K562 (cell line): ENCODE results near the gene TJP3. TPM values are rescaled to one million over a fixed set of nuclear protein-coding genes. Genes with fewer than 3 reads are reported as not detected.
A peak's percentile ranks its signal among the peaks of the same experiment; 100 is the strongest.

Source experiments
- ATAC-seq: fragments of 200-7000 bp; cut with Tn5 transposase; 3 replicates; pipeline ENCODE4 v1.9.1; 2020; ENCODE audit warnings: moderate library complexity
- BruUV-seq: library from RNA; stranded (reverse); fragments of 400-500 nt; replicated peaks from 2 replicates; lab custom pipeline; 2021; lab: Mats Ljungman, UMichigan
- CTCF ChIA-PET: fragments of 300-600 bp; formaldehyde crosslinking; extraction: SDS; loops from one replicate; lab custom pipeline; 2021; ENCODE audit warnings: low intra/inter-chr PET ratio; lab: Yijun Ruan, JAX
- POLR2A ChIA-PET: fragments of 300-600, 350-650 bp; sonication (Branson Sonifier 250); formaldehyde crosslinking; extraction: SDS; loops from one replicate; lab custom pipeline; 2021; ENCODE audit warnings: antibody characterized with exemption, inconsistent platforms; lab: Yijun Ruan, JAX
- DNase-seq, 4 experiments: peaks; one replicate each; pipeline versions ENCODE4 v3.0.0 to v3.0.0-alpha.2; 2011 to 2018; ENCODE audit warnings: low spot score in 3 of 4, mixed read lengths in 3 of 4; ENCODE audit errors: extremely low read depth in 1 of 4
- FAIRE-seq: peaks from 2 replicates; lab custom pipeline; 2011; peaks lifted over from hg19 to GRCh38; lab: Jason Lieb, UNC
- H2AFZ ChIP-seq: 2 replicates; pipeline ENCODE4 v1.6.0; 2011; ENCODE audit warnings: low read depth, low read length, control low read depth, inconsistent platforms
- H3K27ac ChIP-seq: fragments of 200-600 bp; 3 replicates; pipeline ENCODE4 v1.8.0; 2011; ENCODE audit warnings: low read depth, mild to moderate bottlenecking, control low read depth, inconsistent platforms, low read length, moderate library complexity, mixed read lengths; ENCODE audit errors: extremely low read depth
- H3K27me3 ChIP-seq, 2 experiments: fragments of 300-600 bp in 1 of 2; 2 replicates in 1 of 2; 3 replicates in 1 of 2; pipeline versions ENCODE4 v1.6.0 to v1.8.0; 2011; ENCODE audit warnings: inconsistent platforms in 2 of 2, low read length in 2 of 2, mild to moderate bottlenecking in 1 of 2, mixed read lengths in 1 of 2, moderate library complexity in 1 of 2; ENCODE audit not compliant: control insufficient read depth in 2 of 2, insufficient read depth in 2 of 2
- H3K36me3 ChIP-seq: fragments of 300-600 bp; 3 replicates; pipeline ENCODE4 v1.8.0; 2011; ENCODE audit warnings: mild to moderate bottlenecking, low read length, inconsistent platforms; ENCODE audit not compliant: control insufficient read depth, insufficient read depth
- H3K4me1 ChIP-seq, 2 experiments: fragments of 200-600 bp in 1 of 2; replicated peaks in 1 of 2; 2 replicates in 1 of 2; 3 replicates in 1 of 2; pipeline versions ENCODE4 v1.5.1 to v1.8.0; 2011; ENCODE audit warnings: inconsistent platforms in 2 of 2, low read length in 2 of 2, mild to moderate bottlenecking in 1 of 2, mixed read lengths in 1 of 2, moderate library complexity in 1 of 2; ENCODE audit not compliant: control insufficient read depth in 2 of 2, insufficient read depth in 2 of 2
- H3K4me2 ChIP-seq: 2 replicates; pipeline ENCODE4 v1.6.1; 2011; ENCODE audit warnings: low read length, control low read depth, inconsistent platforms, mixed read lengths; ENCODE audit not compliant: insufficient read depth
- H3K4me3 ChIP-seq: fragments of 200-600 bp; sonication (generic), shearing (Covaris generic); 2 replicates; pipeline ENCODE4 v1.5.1; 2016; ENCODE audit warnings: control low read depth, inconsistent platforms
- H3K79me2 ChIP-seq: fragments of 200-600 bp; 3 replicates; pipeline ENCODE4 v1.8.0; 2011; ENCODE audit warnings: low read length, inconsistent platforms; ENCODE audit not compliant: control insufficient read depth, insufficient read depth
- H3K9ac ChIP-seq, 2 experiments: 2 replicates each; pipeline versions ENCODE4 v1.6.0 to v1.6.1; 2011; ENCODE audit warnings: low read depth in 2 of 2, low read length in 2 of 2, control low read depth in 1 of 2, inconsistent platforms in 1 of 2, mild to moderate bottlenecking in 1 of 2, mixed read lengths in 1 of 2; ENCODE audit not compliant: insufficient read depth in 1 of 2
- H3K9me1 ChIP-seq: one replicate; pipeline ENCODE4 v1.6.0; 2011; ENCODE audit warnings: inconsistent platforms, mild to moderate bottlenecking, low read length, moderate library complexity; ENCODE audit not compliant: control insufficient read depth, insufficient read depth
- H3K9me3 ChIP-seq: replicated peaks from 2 replicates; pipeline ENCODE4 v1.5.1; 2011; ENCODE audit warnings: low read depth, low read length, inconsistent platforms; ENCODE audit not compliant: control insufficient read depth, insufficient read depth
- H4K20me1 ChIP-seq: replicated peaks from 2 replicates; pipeline ENCODE4 v1.6.1; 2011; ENCODE audit warnings: low read length, inconsistent platforms, mixed read lengths; ENCODE audit not compliant: control insufficient read depth, insufficient read depth
- ARID1B ChIP-seq: fragments of 450-650 bp; IDR thresholded peaks from 2 replicates; pipeline ENCODE4 v1.6.1; 2016; ENCODE audit warnings: antibody characterized with exemption, mild to moderate bottlenecking, inconsistent platforms
- ASH1L ChIP-seq: fragments of 450-650 bp; IDR thresholded peaks from 2 replicates; pipeline ENCODE4 v1.6.1; 2018; ENCODE audit warnings: borderline replicate concordance, mild to moderate bottlenecking, low read depth; ENCODE audit not compliant: partially characterized antibody
- EP300 ChIP-seq: IDR thresholded peaks from 2 replicates; pipeline ENCODE4 v1.6.1; 2012; ENCODE audit warnings: low read length, improper control_type of control experiment
- GABPB1 ChIP-seq: sonication (generic); formaldehyde crosslinking; IDR thresholded peaks from 2 replicates; pipeline ENCODE4 v1.8.0; 2022; ENCODE audit warnings: mild to moderate bottlenecking, missing genetic modification reagents
- HDAC8 ChIP-seq: fragments of 450-650 bp; IDR thresholded peaks from 2 replicates; pipeline ENCODE4 v1.6.1; 2016; ENCODE audit warnings: mild to moderate bottlenecking, missing genetic modification characterization, moderate library complexity, missing compliant biosample characterization
- LCOR ChIP-seq: sonication (generic); formaldehyde crosslinking; IDR thresholded peaks from 2 replicates; pipeline ENCODE4 v1.8.0; 2022; ENCODE audit warnings: mild to moderate bottlenecking, missing genetic modification reagents
- NR2C1 ChIP-seq, 2 experiments: fragments of 450-650 bp; IDR thresholded peaks; 2 replicates each; pipeline ENCODE4 v1.6.1; 2017; ENCODE audit warnings: mild to moderate bottlenecking in 2 of 2, antibody characterized with exemption in 1 of 2, inconsistent platforms in 1 of 2, missing compliant biosample characterization in 1 of 2, missing genetic modification characterization in 1 of 2
- POU5F1 ChIP-seq: fragments of 150-350 bp; IDR thresholded peaks from 2 replicates; pipeline ENCODE4 v1.6.1; 2014; ENCODE audit warnings: borderline replicate concordance, low read length, low read depth, mild to moderate bottlenecking; ENCODE audit not compliant: partially characterized antibody
- WHSC1 ChIP-seq: IDR thresholded peaks from one replicate; pipeline ENCODE4 v1.6.1; 2012; ENCODE audit warnings: low read length, control low read depth, inconsistent platforms
- YY1 ChIP-seq, 3 experiments: IDR thresholded peaks; 2 replicates each; pipeline ENCODE4 v1.6.1; 2011; ENCODE audit warnings: low read length in 2 of 3, mild to moderate bottlenecking in 2 of 3, moderate library complexity in 2 of 3, borderline replicate concordance in 1 of 3, control low read depth in 1 of 3, low read depth in 1 of 3; ENCODE audit not compliant: insufficient read depth in 3 of 3, insufficient replicate concordance in 2 of 3, control insufficient read depth in 1 of 3, insufficient read length in 1 of 3; ENCODE audit errors: extremely low read depth in 1 of 3
- ZNF395 ChIP-seq: fragments of 200-800 bp; sonication (Bioruptor generic); IDR thresholded peaks from 2 replicates; pipeline ENCODE4 v1.6.1; 2017; ENCODE audit warnings: missing genetic modification characterization, missing compliant biosample characterization
- WGBS: fragments of 100-300 bp; shearing (Covaris generic); methylation state at CpG from one replicate; pipeline ENCODE4 v1.1.6; 2016; ENCODE audit warnings: low coverage, mixed read lengths; ENCODE audit not compliant: insufficient coverage; ENCODE audit errors: missing lambda C conversion rate; 5-methylcytosine and 5-hydroxymethylcytosine counted together
- in situ Hi-C: fragments of 300-500 bp; cut with MboI; formaldehyde crosslinking; loops from 4 replicates; pipeline ENCODE4 v1.15.0; 2018; ENCODE audit warnings: inconsistent platforms, mixed read lengths
- intact Hi-C: fragments of 100-400 bp; cut with micrococcal nuclease; formaldehyde crosslinking; loops from 2 replicates; pipeline ENCODE4 v1.14.2; 2022
- polyA plus RNA-seq, 8 experiments: library from polyadenylated mRNA; depleted of rRNA in 4 of 8; stranded (reverse) in 5 of 8; unstranded in 3 of 8; fragments of >200 nt; fragmentation: Nextera tagmentation in 2 of 8; fragmentation: Illumina TruSeq in 1 of 8; extraction: Ambion mirVana in 2 of 8; extraction: Trizol in 1 of 8; gene quantifications; 2 replicates each; pipeline versions ENCODE4 v1.2.1 to v1.2.3, GENCODE V29; 2011 to 2014; ENCODE audit warnings: inconsistent platforms in 1 of 8, missing spikeins in 1 of 8
- total RNA-seq, 7 experiments: library from RNA; depleted of rRNA in 6 of 7; stranded (reverse); fragments of >200 nt in 6 of 7; fragmentation: Illumina TruSeq in 2 of 7; extraction: Trizol in 2 of 7; gene quantifications; 2 replicates each; pipeline versions ENCODE4 v1.2.1 to v1.2.3, GENCODE V29; 2011 to 2021; ENCODE audit warnings: low replicate concordance in 1 of 7
- TF ChIP-seq, protein P1 (sequence below): fragments of 250-450 bp; sonication (Bioruptor Pico); IDR thresholded peaks from 2 replicates; pipeline ENCODE4 v1.5.0; 2020; ENCODE audit warnings: mild to moderate bottlenecking, borderline replicate concordance
- TF ChIP-seq, protein P2 (sequence below): sonication (generic); formaldehyde crosslinking; IDR thresholded peaks from 2 replicates; pipeline ENCODE4 v1.8.0; 2022; ENCODE audit warnings: missing genetic modification reagents, mild to moderate bottlenecking, moderate library complexity, borderline replicate concordance

The TJP3 gene
- total and polyA plus RNA-seq, 9 of the 15 experiments (the other 6 are each of a cell fraction or from before 2014, with no cell fraction given): 0.11 to 2.4 (median 0.57) TPM; not detected in 1

DNA sequence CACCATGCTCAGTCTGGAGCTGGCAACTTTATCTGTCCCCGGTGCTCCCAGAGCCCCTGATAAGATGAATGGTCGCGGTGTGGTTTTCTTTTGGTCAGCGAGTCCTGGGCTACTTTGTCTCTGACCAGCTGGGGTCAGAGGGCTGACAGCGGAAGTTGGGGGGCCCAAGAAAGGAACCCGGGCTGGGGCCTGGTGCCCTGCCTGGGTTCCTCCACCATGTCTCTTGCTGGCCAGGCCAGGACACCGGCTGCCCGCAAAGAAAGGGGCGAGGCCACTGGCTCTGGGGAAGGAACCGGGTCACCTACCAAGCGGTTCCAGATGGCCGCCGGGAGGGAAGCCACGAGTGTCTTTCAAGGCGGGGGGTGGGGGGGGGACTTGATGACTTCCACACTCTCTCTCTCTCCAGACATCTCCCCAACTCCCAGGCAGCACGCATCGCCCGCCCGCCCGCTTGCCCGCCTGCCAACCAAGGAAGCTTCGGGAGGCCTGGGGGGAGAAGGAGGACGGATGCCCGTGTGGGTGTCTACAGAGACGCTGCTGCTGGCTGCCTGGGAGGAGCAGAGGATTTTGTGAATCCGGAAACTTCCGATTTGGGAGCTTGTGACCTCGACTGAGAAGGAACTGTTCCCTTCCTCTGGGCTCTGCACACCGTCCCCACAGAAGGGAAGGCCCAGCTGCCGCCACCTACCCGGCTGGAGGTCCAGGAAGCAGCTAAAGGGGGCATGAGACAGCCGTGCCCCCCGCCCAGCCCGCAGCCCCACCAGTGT lies 9.0 kb upstream of the TJP3 start:
- H3K9me1 ChIP-seq: peaks cover 7% of the 10 kb centered on the region
- ChIA-PET POLR2A (interaction anchor here (0.6 to 1.3 kb wide), 3 partner anchors 12 to 153 kb away, joined by 3 read pairs; no protein-coding TSS in a partner anchor), CTCF (interaction anchor here (1.4 kb wide), 1 partner anchor 34 kb away, joined by 5 read pairs; no protein-coding TSS in a partner anchor)
- peaks cover 19% of the 10 kb centered on the region for H4K20me1 ChIP-seq
- intact Hi-C loops (no loop called here), in situ Hi-C loops (no loop called here)
- BruUV-seq: no TSS peak
- H3K4me1 ChIP-seq: peaks cover 13 to 61% of the 10 kb centered on the region in 2 experiments
- H3K79me2 ChIP-seq: peaks cover 51% of the 10 kb centered on the region
- no peak overlapping the region; the same call in 1 of the 2 replicates for H2AFZ ChIP-seq
- FAIRE-seq: peak; percentile 77
- H3K27ac ChIP-seq: peak overlapping the region; percentile 81
- peak overlapping the region; percentile 69 to 91 for H3K9ac ChIP-seq
- peak; percentile 62 to 67 (median 65) for DNase-seq
- H3K4me2 ChIP-seq: peak overlapping the region; percentile 93
- peaks cover 6% of the 10 kb centered on the region; the same call in 1 of the 3 replicates for H3K36me3 ChIP-seq
- H3K27me3 ChIP-seq: no peaks in the 10 kb centered on the region
- peak; percentile 41 for ATAC-seq
- peak overlapping the region; percentile 85 for H3K4me3 ChIP-seq
- no peaks in the 10 kb centered on the region; the same call in 1 of the 2 replicates for H3K9me3 ChIP-seq
- 4% methylated on average over 20 of the region's 34 CpGs for WGBS
- TF ChIP-seq, protein P1, sequence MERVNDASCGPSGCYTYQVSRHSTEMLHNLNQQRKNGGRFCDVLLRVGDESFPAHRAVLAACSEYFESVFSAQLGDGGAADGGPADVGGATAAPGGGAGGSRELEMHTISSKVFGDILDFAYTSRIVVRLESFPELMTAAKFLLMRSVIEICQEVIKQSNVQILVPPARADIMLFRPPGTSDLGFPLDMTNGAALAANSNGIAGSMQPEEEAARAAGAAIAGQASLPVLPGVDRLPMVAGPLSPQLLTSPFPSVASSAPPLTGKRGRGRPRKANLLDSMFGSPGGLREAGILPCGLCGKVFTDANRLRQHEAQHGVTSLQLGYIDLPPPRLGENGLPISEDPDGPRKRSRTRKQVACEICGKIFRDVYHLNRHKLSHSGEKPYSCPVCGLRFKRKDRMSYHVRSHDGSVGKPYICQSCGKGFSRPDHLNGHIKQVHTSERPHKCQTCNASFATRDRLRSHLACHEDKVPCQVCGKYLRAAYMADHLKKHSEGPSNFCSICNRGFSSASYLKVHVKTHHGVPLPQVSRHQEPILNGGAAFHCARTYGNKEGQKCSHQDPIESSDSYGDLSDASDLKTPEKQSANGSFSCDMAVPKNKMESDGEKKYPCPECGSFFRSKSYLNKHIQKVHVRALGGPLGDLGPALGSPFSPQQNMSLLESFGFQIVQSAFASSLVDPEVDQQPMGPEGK: no peak
- TF ChIP-seq ASH1L: no peak
- no peak for TF ChIP-seq LCOR
- TF ChIP-seq WHSC1: no peak
- TF ChIP-seq ARID1B: peak; percentile 14; the same call in 1 of the 2 replicates
- TF ChIP-seq NR2C1 (IDR thresholded peaks at IDR 0.05): no peak
- 0 out of 2 replicates have a peak, but pooled peaks have one; percentile 10 for TF ChIP-seq NR2C1 (tag; IDR thresholded peaks at IDR 0.05)
- peak in 1 of 3 experiments; percentile 13 for TF ChIP-seq YY1 (IDR thresholded peaks at IDR 0.05; ENCODE audit: borderline replicate concordance in 1 of 3, control insufficient read depth in 1 of 3, extremely low read depth in 1 of 3, insufficient read depth in 3 of 3, insufficient read length in 1 of 3, insufficient replicate concordance in 2 of 3, low read depth in 1 of 3, low read length in 2 of 3)
- TF ChIP-seq POU5F1: no peak
- peak; percentile 15; the same call in 1 of the 2 replicates for TF ChIP-seq EP300
- TF ChIP-seq GABPB1: peak; percentile 54; the same call in 1 of the 2 replicates
- TF ChIP-seq, protein P2, sequence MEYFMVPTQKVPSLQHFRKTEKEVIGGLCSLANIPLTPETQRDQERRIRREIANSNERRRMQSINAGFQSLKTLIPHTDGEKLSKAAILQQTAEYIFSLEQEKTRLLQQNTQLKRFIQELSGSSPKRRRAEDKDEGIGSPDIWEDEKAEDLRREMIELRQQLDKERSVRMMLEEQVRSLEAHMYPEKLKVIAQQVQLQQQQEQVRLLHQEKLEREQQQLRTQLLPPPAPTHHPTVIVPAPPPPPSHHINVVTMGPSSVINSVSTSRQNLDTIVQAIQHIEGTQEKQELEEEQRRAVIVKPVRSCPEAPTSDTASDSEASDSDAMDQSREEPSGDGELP (CRISPR knock-in tag): peak; percentile 73
- TF ChIP-seq ZNF395 (CRISPR knock-in tag): peak; percentile 61; the same call in 1 of the 2 replicates
- TF ChIP-seq HDAC8 (tag): no peak
